ENCODE measurements around the gene HRCT1.

- no peak for TF ChIP-seq POLR2AphosphoS5 (IDR thresholded peaks at IDR 0.05)
- no peak for TF ChIP-seq CTCF (IDR thresholded peaks at IDR 0.05)
- no peak for TF ChIP-seq POLR2A (IDR thresholded peaks at IDR 0.05)
Measured at GRCh38 chr9:35939679-35940250, 33.8 kb downstream of the HRCT1 start.
